ENCODE measurements around the gene BCL2L13. TPM values are rescaled to one million over a fixed set of nuclear protein-coding genes. Genes with fewer than 3 reads are reported as not detected.

BCL2L13 gene
- total RNA-seq, result 10 to 100 TPM; 59.7 to 85.7 (median 64.8) TPM

GRCh38 chr22:17638432-17639246, at the start of gene BCL2L13:
Gene BCL2L13 (plus strand): TSS chr22:17638757. CDS start chr22:17655712, 16,955 bp downstream.
- no peak for TF ChIP-seq CTCF (IDR thresholded peaks at IDR 0.05)
- DNase-seq (ENCODE audit: low spot score) (peak; percentile 80), ATAC-seq (ENCODE audit: low FRiP score) (peak; percentile 95)

DNA sequence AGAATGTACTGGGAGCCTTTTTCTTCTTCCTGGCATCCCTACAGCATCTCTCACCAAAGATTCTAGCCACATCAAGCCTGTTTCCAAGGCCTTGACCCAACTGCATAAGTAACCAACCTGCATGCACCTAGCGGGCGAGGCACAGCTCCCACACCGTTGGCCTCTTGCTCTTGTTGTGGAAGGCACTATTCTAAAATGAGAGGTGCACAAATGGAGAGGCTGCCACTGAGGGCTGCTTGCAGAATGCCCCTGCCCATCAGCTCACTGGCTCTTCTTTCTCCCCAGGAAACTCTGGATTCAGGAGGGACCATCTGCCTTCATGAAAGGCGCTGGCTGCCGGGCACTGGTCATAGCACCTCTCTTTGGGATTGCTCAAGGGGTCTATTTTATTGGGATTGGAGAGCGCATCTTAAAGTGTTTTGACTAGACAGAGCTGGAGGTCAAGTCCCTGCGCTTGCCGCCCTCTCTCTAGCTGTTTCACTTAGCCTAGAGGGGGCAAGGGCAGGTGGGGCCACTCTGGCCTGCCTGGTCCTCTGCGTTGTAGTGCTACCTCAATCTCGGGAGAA, 48.7 kb upstream of the BCL2L13 start:
- ATAC-seq (ENCODE audit: low FRiP score), result no peak
- no peak for TF ChIP-seq CTCF (IDR thresholded peaks at IDR 0.05)
- DNase-seq (ENCODE audit: low spot score), result no peak

DNA sequence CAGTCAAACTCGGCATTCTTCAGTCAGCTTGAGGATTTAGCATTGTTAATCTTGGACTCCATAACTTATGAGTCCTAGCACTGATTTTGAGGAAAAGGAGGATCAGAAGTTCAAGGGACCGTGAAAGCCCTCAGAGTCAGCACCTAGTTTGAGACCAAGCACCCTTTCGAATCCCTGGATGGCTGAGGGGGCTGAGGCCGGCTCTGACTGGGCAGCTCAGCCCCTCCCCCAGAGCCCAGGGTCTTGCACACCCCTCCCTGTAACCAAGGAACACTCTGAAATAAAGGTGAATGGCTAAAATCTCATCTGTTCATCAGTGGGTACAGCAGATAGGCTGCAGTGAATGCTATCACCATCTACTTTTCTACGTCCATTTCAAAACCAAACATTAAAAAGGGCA, 48.0 kb upstream of the BCL2L13 start:
- no peak for TF ChIP-seq CTCF (IDR thresholded peaks at IDR 0.05)
- DNase-seq (ENCODE audit: low spot score), result no peak
- ATAC-seq (ENCODE audit: low FRiP score), result no peak

DNA sequence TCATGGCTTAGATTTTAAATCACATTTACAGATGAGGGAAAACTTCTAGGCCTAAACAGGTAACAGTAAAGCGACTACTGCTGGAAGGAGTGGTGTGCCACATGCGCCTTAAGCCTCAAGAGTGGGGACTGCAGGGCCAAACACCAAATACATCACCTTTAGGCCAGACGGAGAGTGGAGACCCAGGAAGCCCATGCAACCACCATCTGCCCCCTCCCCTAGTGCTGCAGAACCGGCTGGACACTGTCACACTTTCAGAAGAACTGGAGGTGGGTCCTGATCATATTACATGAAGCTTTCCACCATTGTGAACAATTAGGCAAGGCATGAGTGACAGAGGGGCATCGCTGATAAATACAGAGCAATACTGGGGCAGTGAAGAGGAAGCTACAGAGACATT, 46.4 kb upstream of the BCL2L13 start:
- no peak for DNase-seq (ENCODE audit: low spot score)
- no peak for ATAC-seq (ENCODE audit: low FRiP score)
- TF ChIP-seq CTCF (IDR thresholded peaks at IDR 0.05), result no peak

DNA sequence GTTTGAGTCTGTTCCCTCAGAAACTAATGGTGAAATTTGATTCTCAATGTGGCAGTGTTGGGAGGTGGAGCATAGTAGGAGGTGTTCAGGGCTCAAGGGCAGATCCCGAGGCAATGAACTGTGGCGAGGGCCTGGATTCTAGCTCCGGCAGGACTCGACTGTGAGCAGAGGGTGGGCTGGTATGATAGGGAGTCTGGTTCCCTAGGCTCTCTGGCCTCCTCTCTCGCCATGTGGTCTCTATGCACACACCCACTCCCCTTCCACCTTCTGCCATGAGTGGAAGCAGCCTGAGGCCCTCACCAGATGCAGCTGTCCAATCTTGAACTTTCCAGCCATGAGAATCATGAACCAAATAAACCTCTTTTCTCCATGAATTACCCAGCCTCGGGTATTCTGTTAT, 42.3 kb upstream of the BCL2L13 start:
- no peak for ATAC-seq (ENCODE audit: low FRiP score)

DNA sequence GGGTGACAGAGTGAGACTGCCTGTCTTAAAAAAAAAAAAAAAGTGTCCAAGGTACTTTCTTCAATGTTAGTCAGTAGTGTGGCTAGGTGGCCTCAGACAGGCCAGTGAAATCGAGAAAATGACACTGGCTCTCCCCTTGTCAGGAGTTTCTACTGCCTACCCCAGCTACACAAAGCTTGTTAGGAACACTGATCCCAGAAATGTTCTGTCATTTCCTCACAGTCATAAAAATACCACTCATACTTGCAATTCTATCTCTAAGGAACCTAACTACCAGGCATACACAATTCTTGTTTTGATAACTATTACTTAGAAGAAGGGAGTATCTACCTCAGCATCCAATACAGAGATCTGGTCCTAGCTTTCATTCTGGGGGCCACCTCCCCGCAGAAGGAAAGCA, 41.3 kb upstream of the BCL2L13 start:
- ATAC-seq (ENCODE audit: low FRiP score) (no peak), DNase-seq (ENCODE audit: low spot score) (no peak)
- TF ChIP-seq CTCF (IDR thresholded peaks at IDR 0.05), result no peak

More for the DNA sequence above, 42.3 kb upstream of the BCL2L13 start:
- no peak for TF ChIP-seq CTCF (IDR thresholded peaks at IDR 0.05)
- no peak for DNase-seq (ENCODE audit: low spot score)

- TF ChIP-seq CTCF (IDR thresholded peaks at IDR 0.05), result no peak
- ATAC-seq (ENCODE audit: low FRiP score), result no peak
- no peak for DNase-seq (ENCODE audit: low spot score)
Observed at GRCh38 chr22:17598318-17598717, 40.2 kb upstream of the BCL2L13 start.
